IPS DF 4.7 (cell line): ENCODE results near the gene PRR15L.
"Not testable (repeated sequence)": the region's sequence is repeated elsewhere in the genome, so short reads cannot be mapped to it uniquely, and the experiment has no call there.

Experiments
- DNase-seq: peaks from one replicate; pipeline ENCODE4 v3.0.0-alpha.2; 2013; ENCODE audit warnings: low spot score; ENCODE audit errors: extremely low read depth

PRR15L gene

GRCh38 chr17:47935961-47936360, 21.7 kb downstream of the PRR15L start:
- no peak for DNase-seq

GRCh38 chr17:47935468-47935867, 22.2 kb downstream of the PRR15L start:
- DNase-seq: not testable (repeated sequence)

GRCh38 chr17:47934856-47935255, 22.8 kb downstream of the PRR15L start:
- no peak for DNase-seq

GRCh38 chr17:47931848-47932247, 25.8 kb downstream of the PRR15L start:
- DNase-seq: no peak

- DNase-seq: no peak
These were observed 28.3 kb downstream of the PRR15L start for GRCh38 chr17:47929218-47930000.

- DNase-seq: no peak
These were observed 29.3 kb downstream of the PRR15L start for GRCh38 chr17:47928415-47928814.

GRCh38 chr17:47927821-47928400, 29.8 kb downstream of the PRR15L start:
- no peak for DNase-seq

GRCh38 chr17:47925678-47925988, 32.0 kb downstream of the PRR15L start:
- no peak for DNase-seq

- no peak for DNase-seq
These were observed 32.7 kb downstream of the PRR15L start for GRCh38 chr17:47924785-47925677.

GRCh38 chr17:47919889-47920288, 37.8 kb downstream of the PRR15L start:
- DNase-seq: not testable (repeated sequence)

GRCh38 chr17:47918991-47919390, 38.7 kb downstream of the PRR15L start:
- DNase-seq: no peak

GRCh38 chr17:47918006-47918405, 39.7 kb downstream of the PRR15L start:
- DNase-seq: no peak

GRCh38 chr17:47917581-47917980, 40.1 kb downstream of the PRR15L start:
- no peak for DNase-seq

GRCh38 chr17:47916489-47917208, 41.0 kb downstream of the PRR15L start:
- DNase-seq: no peak

- no peak for DNase-seq
These were observed 41.8 kb downstream of the PRR15L start for GRCh38 chr17:47915776-47916398.

GRCh38 chr17:47914306-47914948, 43.3 kb downstream of the PRR15L start:
- no peak for DNase-seq

- no peak for DNase-seq
These were observed 44.6 kb downstream of the PRR15L start for GRCh38 chr17:47913050-47913449.

- DNase-seq: no peak
These were observed 49.6 kb downstream of the PRR15L start for GRCh38 chr17:47907932-47908562.

GRCh38 chr17:47906443-47906842, 51.2 kb downstream of the PRR15L start:
- no peak for DNase-seq

GRCh38 chr17:47905221-47905733, 52.4 kb downstream of the PRR15L start:
- no peak for DNase-seq
